Measurements from ENCODE around the gene FAM98B. TPM values are rescaled to one million over a fixed set of nuclear protein-coding genes. Genes with fewer than 3 reads are reported as not detected.

The FAM98B gene
- total RNA-seq, result 10.6 and 44.8 TPM in 2 replicates

DNA sequence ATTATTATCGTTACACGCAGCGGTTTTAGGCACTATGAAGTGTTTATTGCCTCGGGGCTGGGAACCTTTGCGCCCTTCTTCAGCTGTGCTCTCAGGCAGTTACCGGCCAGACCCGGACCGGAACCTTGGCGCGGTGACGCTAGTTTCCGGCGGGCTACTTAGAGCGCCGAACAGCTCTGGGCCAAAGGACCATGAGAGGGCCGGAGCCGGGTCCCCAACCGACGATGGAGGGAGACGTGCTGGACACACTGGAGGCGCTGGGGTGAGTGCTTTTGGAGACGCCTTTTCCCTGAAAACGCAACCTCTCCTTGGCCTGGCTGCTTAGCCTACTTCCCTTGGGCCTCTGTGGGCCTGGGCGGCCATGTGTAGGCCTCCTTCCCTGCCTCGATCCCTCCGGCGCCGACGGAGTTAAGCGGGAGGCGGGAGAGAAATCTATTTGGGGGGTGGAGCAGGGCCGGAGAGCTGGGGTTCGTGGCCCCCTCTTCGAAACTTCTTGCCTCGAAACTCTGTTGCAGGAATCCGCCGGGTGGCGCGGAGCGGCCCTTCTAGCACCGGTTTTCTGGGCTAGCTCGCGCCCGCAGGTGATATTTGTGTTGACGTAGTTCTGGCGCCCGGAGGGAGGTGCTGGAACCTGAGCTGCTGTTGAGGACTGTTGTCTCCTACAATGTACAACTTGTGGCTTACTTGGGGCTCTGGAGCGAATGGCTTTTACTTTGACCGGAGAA, at the start of gene FAM98B:
Gene FAM98B (plus strand): TSS at position 157 of the 725 bp plus-strand sequence. CDS start 35 bp downstream, at position 192.

Other genes with a start within 250 kb of the FAM98B start
- 15.5 and 20.9 TPM in 2 replicates for gene SPRED1, start 201.3 kb upstream of the FAM98B start, total RNA-seq
- not detected in 2 replicates for gene RASGRP1, start 110.7 kb downstream of the FAM98B start, total RNA-seq